ENCODE data around the gene OR2T8. TPM values are rescaled to one million over a fixed set of nuclear protein-coding genes. Genes with fewer than 3 reads are reported as not detected.

The OR2T8 gene
- not detected in 2 replicates for total RNA-seq

DNA sequence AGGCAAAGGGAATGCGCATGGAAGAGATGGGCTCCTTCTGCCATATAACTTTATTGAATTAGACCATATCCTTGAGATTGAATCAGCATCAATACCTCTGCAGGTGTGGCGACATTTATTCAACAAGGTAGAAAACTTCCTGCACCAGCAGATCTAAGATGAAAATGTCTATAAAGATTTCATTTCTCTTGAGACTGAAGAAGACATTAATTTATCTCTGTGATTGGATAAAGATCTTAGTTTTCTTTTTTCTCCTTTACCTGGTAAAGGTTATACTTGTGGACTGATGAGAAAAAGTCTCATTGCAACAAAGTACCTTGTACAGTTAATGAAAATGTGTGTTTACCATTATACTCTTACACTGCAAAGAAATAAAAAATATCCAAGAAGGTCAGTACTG lies at the start of gene OR2T8:
TSS of gene OR2T8 (plus strand) at position 301 of the 400 bp plus-strand sequence. CDS start 766 bp downstream, outside the sequence.
- Histone ChIP-seq H3K79me2 (ENCODE audit: insufficient read depth, low read length) (no peaks in the 10 kb centered on the region), H3K36me3 (ENCODE audit: insufficient read depth, low read length) (no peaks in the 10 kb centered on the region), H4K20me1 (ENCODE audit: insufficient read depth, low read length) (no peaks in the 10 kb centered on the region), H2AFZ (ENCODE audit: low read length) (no peak within 1 kb of the TSS), H3K27me3 (ENCODE audit: insufficient read depth, low read length) (no peaks in the 10 kb centered on the region), H3K4me3 (ENCODE audit: insufficient read depth, low read length) (no peak within 1 kb of the TSS), H3K4me2 (ENCODE audit: insufficient read depth, low read length) (no peak within 1 kb of the TSS), H3K4me1 (ENCODE audit: insufficient read depth, low read length) (no peaks in the 10 kb centered on the region), H3K9me3 (ENCODE audit: low read depth, low read length) (peaks cover 3% of the 10 kb centered on the region), H3K27ac (ENCODE audit: low read depth, low read length) (no peak within 1 kb of the TSS)
- DNase-seq (ENCODE audit: insufficient read length, low spot score, missing footprints), result no peak
- TF ChIP-seq, protein P1, sequence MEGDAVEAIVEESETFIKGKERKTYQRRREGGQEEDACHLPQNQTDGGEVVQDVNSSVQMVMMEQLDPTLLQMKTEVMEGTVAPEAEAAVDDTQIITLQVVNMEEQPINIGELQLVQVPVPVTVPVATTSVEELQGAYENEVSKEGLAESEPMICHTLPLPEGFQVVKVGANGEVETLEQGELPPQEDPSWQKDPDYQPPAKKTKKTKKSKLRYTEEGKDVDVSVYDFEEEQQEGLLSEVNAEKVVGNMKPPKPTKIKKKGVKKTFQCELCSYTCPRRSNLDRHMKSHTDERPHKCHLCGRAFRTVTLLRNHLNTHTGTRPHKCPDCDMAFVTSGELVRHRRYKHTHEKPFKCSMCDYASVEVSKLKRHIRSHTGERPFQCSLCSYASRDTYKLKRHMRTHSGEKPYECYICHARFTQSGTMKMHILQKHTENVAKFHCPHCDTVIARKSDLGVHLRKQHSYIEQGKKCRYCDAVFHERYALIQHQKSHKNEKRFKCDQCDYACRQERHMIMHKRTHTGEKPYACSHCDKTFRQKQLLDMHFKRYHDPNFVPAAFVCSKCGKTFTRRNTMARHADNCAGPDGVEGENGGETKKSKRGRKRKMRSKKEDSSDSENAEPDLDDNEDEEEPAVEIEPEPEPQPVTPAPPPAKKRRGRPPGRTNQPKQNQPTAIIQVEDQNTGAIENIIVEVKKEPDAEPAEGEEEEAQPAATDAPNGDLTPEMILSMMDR (IDR thresholded peaks at IDR 0.05; ENCODE audit: extremely low read depth, low read depth, low read length), result no peak

DNA sequence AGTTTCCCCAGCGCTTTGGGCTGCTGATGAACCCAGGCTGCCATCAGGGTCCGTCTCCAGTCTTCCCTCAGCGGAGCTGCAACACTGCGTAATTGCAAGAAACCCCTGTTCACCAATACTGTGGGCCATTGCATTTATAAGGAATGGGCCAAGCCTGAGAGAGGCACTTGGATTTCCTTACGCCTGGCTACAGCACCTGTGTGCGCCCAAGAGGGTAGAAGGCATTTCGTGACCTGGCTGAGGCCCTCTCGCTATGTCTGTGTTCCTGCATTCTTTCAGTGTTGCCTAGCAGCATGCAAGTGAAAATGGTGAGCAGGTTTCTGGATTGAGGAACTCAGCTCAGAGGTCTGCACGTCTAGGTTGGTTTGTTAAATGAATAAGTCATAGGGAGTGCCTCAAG lies 36.7 kb upstream of the OR2T8 start:
- peak; percentile 59 for DNase-seq (ENCODE audit: insufficient read length, low spot score, missing footprints)
- Histone ChIP-seq H3K36me3 (ENCODE audit: insufficient read depth, low read length) (no peaks in the 10 kb centered on the region), H3K4me2 (ENCODE audit: insufficient read depth, low read length) (no peak overlapping the region), H3K4me3 (ENCODE audit: insufficient read depth, low read length) (no peak overlapping the region), H4K20me1 (ENCODE audit: insufficient read depth, low read length) (no peaks in the 10 kb centered on the region), H2AFZ (ENCODE audit: low read length) (no peak overlapping the region), H3K27me3 (ENCODE audit: insufficient read depth, low read length) (no peaks in the 10 kb centered on the region), H3K79me2 (ENCODE audit: insufficient read depth, low read length) (no peaks in the 10 kb centered on the region), H3K27ac (ENCODE audit: low read depth, low read length) (no peak overlapping the region), H3K9me3 (ENCODE audit: low read depth, low read length) (no peaks in the 10 kb centered on the region), H3K4me1 (ENCODE audit: insufficient read depth, low read length) (no peaks in the 10 kb centered on the region)
- TF ChIP-seq, protein P1 (IDR thresholded peaks at IDR 0.05; ENCODE audit: extremely low read depth, low read depth, low read length), result no peak

GRCh38 chr1:247884797-247885413 lies 35.1 kb upstream of the OR2T8 start:
- H3K27me3 ChIP-seq (ENCODE audit: insufficient read depth, low read length), result no peaks in the 10 kb centered on the region
- no peaks in the 10 kb centered on the region for H4K20me1 ChIP-seq (ENCODE audit: insufficient read depth, low read length)
- H3K9me3 ChIP-seq (ENCODE audit: low read depth, low read length), result no peaks in the 10 kb centered on the region
- TF ChIP-seq, protein P1 (IDR thresholded peaks at IDR 0.05; ENCODE audit: extremely low read depth, low read depth, low read length), result no peak
- no peaks in the 10 kb centered on the region for H3K36me3 ChIP-seq (ENCODE audit: insufficient read depth, low read length)
- H3K4me2 ChIP-seq (ENCODE audit: insufficient read depth, low read length), result no peak overlapping the region
- H3K79me2 ChIP-seq (ENCODE audit: insufficient read depth, low read length), result no peaks in the 10 kb centered on the region
- no peak overlapping the region for H3K4me3 ChIP-seq (ENCODE audit: insufficient read depth, low read length)
- DNase-seq (ENCODE audit: insufficient read length, low spot score, missing footprints), result peak; percentile 11
- H2AFZ ChIP-seq (ENCODE audit: low read length), result no peak overlapping the region
- H3K27ac ChIP-seq (ENCODE audit: low read depth, low read length), result no peak overlapping the region
- no peaks in the 10 kb centered on the region for H3K4me1 ChIP-seq (ENCODE audit: insufficient read depth, low read length)

- H2AFZ ChIP-seq (ENCODE audit: low read length), result no peak within 1 kb of the TSS
- peaks cover 3% of the 10 kb centered on the region for H3K9me3 ChIP-seq (ENCODE audit: low read depth, low read length)
- H3K27me3 ChIP-seq (ENCODE audit: insufficient read depth, low read length), result no peaks in the 10 kb centered on the region
- H3K27ac ChIP-seq (ENCODE audit: low read depth, low read length), result no peak within 1 kb of the TSS
- no peak within 1 kb of the TSS for H3K4me2 ChIP-seq (ENCODE audit: insufficient read depth, low read length)
- H3K79me2 ChIP-seq (ENCODE audit: insufficient read depth, low read length), result no peaks in the 10 kb centered on the region
- TF ChIP-seq, protein P1 (IDR thresholded peaks at IDR 0.05; ENCODE audit: extremely low read depth, low read depth, low read length), result no peak
- no peaks in the 10 kb centered on the region for H4K20me1 ChIP-seq (ENCODE audit: insufficient read depth, low read length)
- no peak within 1 kb of the TSS for H3K4me3 ChIP-seq (ENCODE audit: insufficient read depth, low read length)
- DNase-seq (ENCODE audit: insufficient read length, low spot score, missing footprints), result no peak
- H3K4me1 ChIP-seq (ENCODE audit: insufficient read depth, low read length), result no peaks in the 10 kb centered on the region
- H3K36me3 ChIP-seq (ENCODE audit: insufficient read depth, low read length), result no peaks in the 10 kb centered on the region
Measured at GRCh38 chr1:247895163-247895637, 24.9 kb upstream of the OR2T8 start, which contains the start of gene OR2W3. Gene OR2W3 (plus strand): TSS chr1:247895587. CDS start chr1:247895587, 0 bp downstream.

Measured in osteoblast (primary cell).